Activated CD8-positive, alpha-beta T cell treated with anti-CD3 and anti-CD28 coated beads, Interleukin-2, amount 10 ng/mL, durations not matched to agents 7 days and 5 days (primary cell): ENCODE measurements around the gene PPIP5K2. TPM values are rescaled to one million over a fixed set of nuclear protein-coding genes. Genes with fewer than 3 reads are reported as not detected.
"Not testable (repeated sequence)": the region's sequence is repeated elsewhere in the genome, so short reads cannot be mapped to it uniquely, and the experiment has no call there.

Source experiments
- ATAC-seq: fragments of 150-1000 bp; cut with Tn5 transposase; one replicate; pipeline ENCODE4 v1.10.0; 2021; ENCODE audit warnings: moderate library complexity
- CTCF ChIA-PET: fragments of 350-600 bp; sonication (Branson Sonifier 250); formaldehyde crosslinking; loops from one replicate; lab custom pipeline; 2021; ENCODE audit warnings: antibody characterized with exemption; lab: Charles Lee
- POLR2A ChIA-PET: fragments of 350-600 bp; sonication (Branson Sonifier 250); formaldehyde crosslinking; loops from one replicate; lab custom pipeline; 2021; ENCODE audit warnings: antibody characterized with exemption; lab: Charles Lee
- DNase-seq: peaks from one replicate; pipeline ENCODE4 v3.0.0-alpha.2; 2020
- H3K27ac Mint-ChIP-seq: one replicate; pipeline ENCODE4 v1.8.0; 2021; ENCODE audit warnings: mild to moderate bottlenecking, mixed read lengths
- H3K27me3 Mint-ChIP-seq: one replicate; pipeline ENCODE4 v1.8.0; 2021; ENCODE audit warnings: low read depth, mixed read lengths
- H3K36me3 Mint-ChIP-seq: one replicate; pipeline ENCODE4 v1.8.0; 2021; ENCODE audit warnings: low read depth, mixed read lengths
- H3K4me1 Mint-ChIP-seq: one replicate; pipeline ENCODE4 v1.8.0; 2021; ENCODE audit warnings: low read depth, mixed read lengths
- H3K4me3 Mint-ChIP-seq: one replicate; pipeline ENCODE4 v1.8.0; 2021; ENCODE audit warnings: mild to moderate bottlenecking, mixed read lengths
- H3K9me3 Mint-ChIP-seq: one replicate; pipeline ENCODE4 v1.8.0; 2022; ENCODE audit warnings: mixed read lengths; ENCODE audit not compliant: insufficient read depth
- total RNA-seq, 2 experiments: library from RNA; stranded (reverse); gene quantifications; one replicate each; pipeline ENCODE4 v1.2.3, GENCODE V29; 2021

PPIP5K2 gene
- total RNA-seq, 2 experiments from 2014 or later: 65.7 to 68.2 TPM

GRCh38 chr5:103208460-103208859 lies 88.4 kb downstream of the PPIP5K2 start:
- CTCF ChIA-PET: interaction anchor here (0.6 to 1.2 kb wide), 2 partner anchors 16 to 45 kb away, joined by 3 to 6 read pairs; no protein-coding TSS in a partner anchor

DNA sequence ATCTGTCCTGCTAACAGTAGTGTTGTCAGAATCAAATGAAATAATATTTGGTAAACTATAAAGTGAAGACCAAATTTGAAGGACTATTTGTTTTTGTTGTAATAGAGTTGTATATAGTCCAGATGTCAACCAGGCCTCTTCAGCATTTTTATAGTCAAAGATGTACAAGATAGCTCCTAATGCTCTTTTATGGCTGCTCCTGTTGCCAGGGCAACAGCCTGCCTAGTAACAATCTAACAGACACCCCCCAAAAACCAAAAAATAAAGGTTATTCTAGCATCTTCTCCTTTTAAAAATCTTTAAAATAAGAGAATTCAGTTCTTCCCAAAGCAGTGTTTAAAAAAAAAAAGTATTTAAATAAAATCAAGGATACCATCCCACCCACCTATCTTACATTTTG lies 89.0 kb downstream of the PPIP5K2 start:
- DNase-seq (no peak), ATAC-seq (no peak)
- no peak overlapping the region for H3K27ac Mint-ChIP-seq
- peaks cover 27% of the 10 kb centered on the region for H3K36me3 Mint-ChIP-seq
- no peaks in the 10 kb centered on the region for H3K27me3 Mint-ChIP-seq
- ChIA-PET CTCF (interaction anchor here (0.6 to 1.5 kb wide), 3 partner anchors 12 to 46 kb away, joined by 3 to 6 read pairs (median 3); no protein-coding TSS in a partner anchor), POLR2A (no interaction called here)
- H3K9me3 Mint-ChIP-seq: no peaks in the 10 kb centered on the region
- no peak overlapping the region for H3K4me3 Mint-ChIP-seq
- H3K4me1 Mint-ChIP-seq: peaks cover 27% of the 10 kb centered on the region

More at GRCh38 chr5:103208460-103208859, 88.4 kb downstream of the PPIP5K2 start:
- POLR2A ChIA-PET: no interaction called here
- Mint-ChIP-seq H3K9me3 (no peaks in the 10 kb centered on the region), H3K4me1 (peaks cover 27% of the 10 kb centered on the region), H3K27ac (no peak overlapping the region), H3K36me3 (peaks cover 31% of the 10 kb centered on the region), H3K4me3 (no peak overlapping the region), H3K27me3 (no peaks in the 10 kb centered on the region)
- DNase-seq (no peak), ATAC-seq (no peak)

DNA sequence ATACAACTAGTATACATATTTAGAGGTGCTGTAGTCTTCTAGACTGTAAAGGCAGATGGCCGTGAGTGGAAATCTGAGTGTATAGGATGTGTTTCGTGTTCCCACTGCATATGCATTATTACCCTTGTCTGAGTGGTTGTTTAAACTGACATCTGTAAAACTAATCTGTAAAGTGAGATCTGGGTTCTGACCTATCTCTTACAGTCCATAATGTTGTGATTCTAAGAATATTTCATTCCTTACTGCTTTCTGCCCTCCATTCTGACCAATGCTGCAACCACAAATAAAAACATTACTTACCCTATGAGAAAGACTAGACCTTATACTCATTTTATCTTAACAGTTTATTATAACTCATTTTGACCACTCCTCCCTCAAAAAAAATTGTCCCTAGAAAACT lies 90.9 kb downstream of the PPIP5K2 start:
- Mint-ChIP-seq H3K27me3 (no peaks in the 10 kb centered on the region), H3K27ac (no peak overlapping the region), H3K9me3 (no peaks in the 10 kb centered on the region), H3K4me1 (peaks cover 30% of the 10 kb centered on the region), H3K4me3 (no peak overlapping the region), H3K36me3 (peaks cover 16% of the 10 kb centered on the region)
- ChIA-PET CTCF (interaction anchor here (1.1 to 3.9 kb wide), 2 partner anchors 14 to 72 kb away, joined by 8 to 21 read pairs; no protein-coding TSS in a partner anchor), POLR2A (no interaction called here)
- ATAC-seq: no peak
- no peak for DNase-seq

DNA sequence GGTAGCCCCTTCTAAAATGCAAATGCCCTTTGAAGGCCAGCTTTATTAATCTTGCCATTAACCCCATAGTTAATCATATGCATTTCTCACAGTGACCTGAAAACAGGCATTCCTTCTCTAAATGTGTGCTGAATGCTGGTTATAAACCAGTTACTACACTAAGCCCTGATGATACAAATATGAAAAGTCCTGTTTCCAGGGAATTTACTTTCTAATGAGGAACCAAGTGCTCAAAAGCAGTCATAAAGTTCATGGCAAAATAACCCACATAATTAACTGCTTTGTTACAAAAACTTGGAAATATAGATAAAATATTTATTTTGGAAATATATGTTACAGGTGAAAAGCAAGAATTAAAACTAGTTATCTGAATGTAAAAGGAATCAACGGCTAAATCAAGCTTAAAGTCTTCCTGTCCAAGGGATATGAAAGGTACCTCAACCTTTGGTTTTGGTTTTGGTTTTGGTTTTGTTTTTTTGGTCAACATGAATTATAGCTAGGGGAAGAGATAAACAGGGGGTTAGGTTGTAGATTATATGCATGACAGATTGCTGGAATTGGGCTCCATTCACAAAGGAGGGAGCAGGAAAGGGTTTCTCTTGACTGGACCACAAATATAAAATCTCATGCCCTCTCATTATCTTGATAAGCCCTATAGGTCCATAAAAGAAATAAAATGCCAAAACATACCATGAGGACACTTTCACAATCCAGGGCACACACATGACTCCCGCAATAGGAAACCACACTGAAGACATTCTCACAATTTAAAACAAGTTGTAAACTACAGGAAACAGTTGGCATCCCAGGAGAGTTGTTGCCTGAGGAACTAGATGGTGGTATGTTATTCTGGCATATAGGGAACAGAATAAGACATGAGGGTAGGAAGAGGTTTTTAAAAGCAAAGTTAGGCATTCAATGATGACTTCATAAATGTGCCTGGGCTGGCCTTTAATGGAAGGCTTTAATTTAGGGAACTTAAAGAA lies 91.8 kb downstream of the PPIP5K2 start:
- ATAC-seq (peak; percentile 69), DNase-seq (no peak)
- POLR2A ChIA-PET: interaction anchor here (1.4 kb wide), 1 partner anchor 92 kb away, joined by 6 read pairs; the partner anchor contains the start of genes GIN1 and PPIP5K2
- CTCF ChIA-PET: interaction anchor here (0.6 to 3.9 kb wide), 5 partner anchors 10 to 456 kb away, joined by 3 to 21 read pairs (median 4); no protein-coding TSS in a partner anchor
- Mint-ChIP-seq H3K9me3 (no peaks in the 10 kb centered on the region), H3K27ac (peak overlapping the region; percentile 53), H3K27me3 (no peaks in the 10 kb centered on the region), H3K4me3 (peak overlapping the region; percentile 19), H3K36me3 (peaks cover 11% of the 10 kb centered on the region), H3K4me1 (peaks cover 34% of the 10 kb centered on the region)

DNA sequence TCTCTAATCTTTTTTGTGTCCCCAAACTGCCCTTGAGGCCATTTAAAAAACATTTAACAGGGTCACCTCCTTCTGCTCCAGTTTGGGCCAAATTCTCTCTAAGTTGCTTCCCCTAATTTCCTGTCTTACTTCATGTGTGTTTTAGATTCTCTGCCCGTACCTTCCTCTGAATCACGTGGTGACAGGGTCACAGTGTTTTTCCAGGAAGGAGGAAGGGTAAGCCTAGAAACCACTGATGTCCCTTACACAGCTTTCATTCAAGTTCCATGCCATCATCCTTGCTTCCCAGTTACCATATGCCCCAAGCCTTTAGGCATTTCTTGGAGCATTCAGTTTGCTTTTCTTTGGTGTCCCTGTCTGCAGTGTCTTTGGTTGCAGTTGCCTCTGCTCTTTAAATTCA lies 96.0 kb downstream of the PPIP5K2 start:
- H3K4me3 Mint-ChIP-seq: peak overlapping the region; percentile 2
- H3K4me1 Mint-ChIP-seq: peaks cover 20% of the 10 kb centered on the region
- peaks cover 11% of the 10 kb centered on the region for H3K36me3 Mint-ChIP-seq
- H3K9me3 Mint-ChIP-seq: no peaks in the 10 kb centered on the region
- ChIA-PET POLR2A (interaction anchor here (1.2 kb wide), 1 partner anchor 96 kb away, joined by 3 read pairs; the partner anchor contains the start of genes GIN1 and PPIP5K2), CTCF (interaction anchor here (2.7 kb wide), 1 partner anchor 9 kb away, joined by 21 read pairs; no protein-coding TSS in a partner anchor)
- H3K27ac Mint-ChIP-seq: peak overlapping the region; percentile 73
- ATAC-seq: no peak
- H3K27me3 Mint-ChIP-seq: peaks cover 2% of the 10 kb centered on the region
- DNase-seq: no peak

- POLR2A ChIA-PET: interaction anchor here (1.2 kb wide), 1 partner anchor 96 kb away, joined by 3 read pairs; the partner anchor contains the start of genes GIN1 and PPIP5K2
- H3K27me3 Mint-ChIP-seq: peaks cover 2% of the 10 kb centered on the region
- ATAC-seq (no peak), DNase-seq (no peak)
- CTCF ChIA-PET: interaction anchor here (0.9 to 2.7 kb wide), 3 partner anchors 9 to 29 kb away, joined by 3 to 21 read pairs (median 3); no protein-coding TSS in a partner anchor
- peaks cover 15% of the 10 kb centered on the region for H3K4me1 Mint-ChIP-seq
- no peaks in the 10 kb centered on the region for H3K9me3 Mint-ChIP-seq
- no peak overlapping the region for H3K4me3 Mint-ChIP-seq
- H3K36me3 Mint-ChIP-seq: peaks cover 11% of the 10 kb centered on the region
- no peak overlapping the region for H3K27ac Mint-ChIP-seq
Measured at GRCh38 chr5:103216697-103217096, 96.6 kb downstream of the PPIP5K2 start.

DNA sequence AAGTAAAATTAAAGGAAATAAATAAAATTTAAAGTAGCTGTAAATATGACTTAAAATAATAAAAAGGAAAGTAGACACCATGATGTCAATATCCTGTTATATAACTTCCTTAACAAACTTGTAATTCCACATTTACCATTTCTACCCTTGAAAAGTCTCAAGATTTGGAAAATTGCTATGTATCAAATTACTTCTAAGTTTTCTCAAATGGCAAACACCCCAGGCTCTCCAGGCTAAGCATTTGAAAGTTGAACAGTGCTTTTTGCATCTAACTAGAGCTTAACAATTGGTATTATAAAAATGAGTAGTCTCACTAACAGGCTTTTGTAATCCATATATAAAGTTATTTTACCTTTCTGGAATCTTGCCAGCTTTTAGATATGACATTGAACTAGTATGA lies 97.0 kb downstream of the PPIP5K2 start:
- Mint-ChIP-seq H3K27ac (no peak overlapping the region), H3K4me1 (peaks cover 11% of the 10 kb centered on the region), H3K27me3 (peaks cover 2% of the 10 kb centered on the region), H3K4me3 (no peak overlapping the region), H3K36me3 (peaks cover 11% of the 10 kb centered on the region), H3K9me3 (no peaks in the 10 kb centered on the region)
- POLR2A ChIA-PET: no interaction called here
- CTCF ChIA-PET: interaction anchor here (0.9 to 2.7 kb wide), 3 partner anchors 8 to 29 kb away, joined by 3 to 21 read pairs (median 3); no protein-coding TSS in a partner anchor
- ATAC-seq (no peak), DNase-seq (no peak)

DNA sequence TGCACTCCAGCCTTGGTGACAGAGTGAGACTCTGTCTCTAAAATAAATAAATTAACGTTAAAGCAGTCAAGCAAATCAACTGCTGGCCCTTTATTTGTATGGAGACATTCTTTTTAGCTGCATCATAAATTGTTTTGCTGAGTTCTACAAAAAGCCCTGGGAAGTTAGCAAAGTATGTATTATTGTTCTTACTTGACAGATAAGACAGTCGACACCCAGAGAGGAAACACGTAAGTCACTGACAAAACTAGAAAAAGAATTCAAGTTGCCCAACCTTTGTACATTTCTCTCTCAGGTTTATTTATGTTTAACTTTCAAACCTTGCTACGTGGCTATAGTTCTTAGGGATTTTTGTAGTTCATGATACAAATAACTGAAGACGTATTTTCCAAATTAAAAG lies 98.1 kb downstream of the PPIP5K2 start:
- Mint-ChIP-seq H3K4me1 (peaks cover 7% of the 10 kb centered on the region), H3K4me3 (no peak overlapping the region), H3K9me3 (no peaks in the 10 kb centered on the region), H3K36me3 (peaks cover 11% of the 10 kb centered on the region), H3K27ac (no peak overlapping the region), H3K27me3 (peaks cover 2% of the 10 kb centered on the region)
- ChIA-PET CTCF (interaction anchor here (1.6 kb wide), 1 partner anchor 536 kb away, joined by 3 read pairs; no protein-coding TSS in a partner anchor), POLR2A (no interaction called here)
- no peak for ATAC-seq
- no peak for DNase-seq

- POLR2A ChIA-PET, H3K27ac Mint-ChIP-seq, H3K9me3 Mint-ChIP-seq, DNase-seq, H3K4me3 Mint-ChIP-seq, ATAC-seq, H3K27me3 Mint-ChIP-seq: not testable (repeated sequence)
- Mint-ChIP-seq H3K36me3 (peaks cover 11% of the 10 kb centered on the region), H3K4me1 (peaks cover 11% of the 10 kb centered on the region)
- CTCF ChIA-PET: interaction anchor here (1.6 kb wide), 1 partner anchor 537 kb away, joined by 3 read pairs; no protein-coding TSS in a partner anchor
Measured at GRCh38 chr5:103219074-103219473, 99.0 kb downstream of the PPIP5K2 start.

GRCh38 chr5:103223031-103223955 lies 103.2 kb downstream of the PPIP5K2 start:
- no peak overlapping the region for H3K27ac Mint-ChIP-seq
- CTCF ChIA-PET: interaction anchor here (0.8 to 3.4 kb wide), 12 partner anchors 7 to 687 kb away, joined by 3 to 21 read pairs (median 6); no protein-coding TSS in a partner anchor
- H3K4me3 Mint-ChIP-seq: no peak overlapping the region
- no peak for DNase-seq
- peaks cover 4% of the 10 kb centered on the region for H3K36me3 Mint-ChIP-seq
- no peaks in the 10 kb centered on the region for H3K9me3 Mint-ChIP-seq
- no peak for ATAC-seq
- H3K27me3 Mint-ChIP-seq: peaks cover 20% of the 10 kb centered on the region
- peaks cover 10% of the 10 kb centered on the region for H3K4me1 Mint-ChIP-seq
- POLR2A ChIA-PET: no interaction called here
